KMS-11 (cell line): ENCODE results near the gene HYDIN.
"Not testable (repeated sequence)": the region's sequence is repeated elsewhere in the genome, so short reads cannot be mapped to it uniquely, and the experiment has no call there.

ENCODE experiments used
- H2AFZ ChIP-seq: fragments of 200-600 bp; sonication (generic); 2 replicates; pipeline ENCODE4 v1.6.1; 2016; ENCODE audit warnings: antibody characterized with exemption, mixed run types, low read depth
- H3K27ac ChIP-seq: fragments of 200-600 bp; sonication (generic); 2 replicates; pipeline ENCODE4 v1.6.1; 2016; ENCODE audit warnings: mild to moderate bottlenecking, mixed run types
- H3K27me3 ChIP-seq: fragments of 200-600 bp; sonication (generic); 2 replicates; pipeline ENCODE4 v1.6.1; 2017; ENCODE audit warnings: mild to moderate bottlenecking, low read depth, mixed run types, moderate library complexity; ENCODE audit not compliant: insufficient read depth
- H3K36me3 ChIP-seq: fragments of 200-600 bp; sonication (generic); 2 replicates; pipeline ENCODE4 v1.6.1; 2017; ENCODE audit warnings: mild to moderate bottlenecking, mixed run types; ENCODE audit not compliant: insufficient read depth
- H3K4me1 ChIP-seq: fragments of 200-600 bp; sonication (generic); 2 replicates; pipeline ENCODE4 v1.6.1; 2016; ENCODE audit warnings: mild to moderate bottlenecking, low read depth, mixed run types; ENCODE audit not compliant: poor library complexity, severe bottlenecking
- H3K4me2 ChIP-seq: fragments of 200-600 bp; sonication (generic); 2 replicates; pipeline ENCODE4 v1.7.0; 2016; ENCODE audit warnings: mild to moderate bottlenecking, mixed run types
- H3K4me3 ChIP-seq: fragments of 200-600 bp; sonication (generic); IDR thresholded peaks from 2 replicates; pipeline ENCODE4 v1.6.1; 2017; ENCODE audit warnings: low read depth, low read length, mixed read lengths; ENCODE audit not compliant: insufficient read depth
- H3K79me2 ChIP-seq: fragments of 200-600 bp; sonication (generic); 2 replicates; pipeline ENCODE4 v1.6.1; 2016; ENCODE audit warnings: low read depth, mixed run types; ENCODE audit not compliant: insufficient read depth
- H3K9ac ChIP-seq: fragments of 200-600 bp; sonication (generic); 2 replicates; pipeline ENCODE4 v1.6.1; 2016; ENCODE audit warnings: mild to moderate bottlenecking, mixed run types
- H4K20me1 ChIP-seq: fragments of 200-600 bp; sonication (generic); 2 replicates; pipeline ENCODE4 v1.6.1; 2016; ENCODE audit warnings: mild to moderate bottlenecking, mixed run types; ENCODE audit not compliant: insufficient read depth

Gene HYDIN

DNA sequence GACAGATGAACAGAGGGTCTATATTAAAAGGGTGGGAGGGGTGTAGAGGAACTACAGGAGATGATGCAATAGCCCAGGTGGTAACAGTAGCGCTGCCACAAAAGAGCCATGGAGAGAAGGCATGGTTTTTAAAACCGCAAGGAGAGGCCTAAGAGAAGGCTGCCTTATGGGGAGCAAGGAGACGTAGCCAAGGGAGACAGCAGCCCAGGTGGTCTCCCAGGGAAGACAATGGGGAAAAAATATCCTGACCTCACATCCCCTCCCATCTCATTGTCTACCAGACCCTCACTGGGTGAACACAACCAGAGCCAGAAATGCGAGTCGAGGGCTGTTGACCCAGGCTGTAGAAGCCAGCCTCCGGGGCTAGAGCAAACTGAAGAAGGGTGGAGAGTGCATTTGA lies 77.2 kb downstream of the HYDIN start:
- not testable (repeated sequence) for H2AFZ ChIP-seq, H3K27me3 ChIP-seq, H3K79me2 ChIP-seq, H3K4me3 ChIP-seq, H3K9ac ChIP-seq, H3K36me3 ChIP-seq, H3K27ac ChIP-seq, H3K4me2 ChIP-seq, H4K20me1 ChIP-seq
- peaks cover 18% of the 10 kb centered on the region for H3K4me1 ChIP-seq

DNA sequence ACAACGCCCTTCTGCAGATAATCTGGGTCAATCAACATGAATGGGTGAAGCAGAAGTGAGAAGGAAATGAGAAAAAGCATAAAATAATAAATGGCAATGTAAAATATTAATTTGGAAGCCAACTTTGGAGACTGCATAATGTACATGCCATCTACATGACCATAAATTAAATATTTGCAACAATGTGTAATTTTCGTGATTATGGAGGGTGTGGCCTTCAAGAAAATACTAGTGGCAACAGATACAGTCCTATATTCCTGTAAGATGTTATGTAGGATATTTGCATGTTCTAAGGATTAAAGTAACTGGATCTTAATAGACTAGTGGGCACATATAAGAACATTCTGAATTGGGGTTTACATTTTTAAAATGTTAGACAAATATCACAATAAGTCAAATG lies 78.9 kb downstream of the HYDIN start:
- not testable (repeated sequence) for H3K79me2 ChIP-seq, H3K9ac ChIP-seq, H4K20me1 ChIP-seq, H2AFZ ChIP-seq, H3K4me2 ChIP-seq, H3K4me1 ChIP-seq, H3K27me3 ChIP-seq, H3K27ac ChIP-seq, H3K4me3 ChIP-seq, H3K36me3 ChIP-seq

DNA sequence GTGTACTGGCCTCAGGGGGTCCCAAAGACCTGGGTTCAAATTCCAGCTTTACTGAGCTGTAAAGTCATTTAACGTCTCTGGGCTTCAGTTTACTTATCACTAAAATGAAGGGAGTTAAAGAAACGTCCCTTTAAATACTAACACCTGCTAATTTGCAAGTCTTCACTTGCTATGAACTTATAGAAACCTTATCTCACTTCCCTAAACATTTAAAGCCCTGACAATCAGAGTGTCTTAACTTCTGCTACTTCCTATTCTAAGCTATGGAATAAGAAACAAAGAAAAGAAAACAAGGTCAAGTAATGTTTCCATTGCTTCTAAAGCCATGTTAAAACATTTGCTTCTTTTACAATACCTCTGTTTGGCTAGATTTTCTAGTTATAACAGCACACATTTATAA lies 87.3 kb downstream of the HYDIN start:
- not testable (repeated sequence) for H3K4me2 ChIP-seq, H3K79me2 ChIP-seq, H3K27me3 ChIP-seq, H3K9ac ChIP-seq, H3K27ac ChIP-seq, H3K4me3 ChIP-seq, H2AFZ ChIP-seq, H4K20me1 ChIP-seq, H3K4me1 ChIP-seq, H3K36me3 ChIP-seq

DNA sequence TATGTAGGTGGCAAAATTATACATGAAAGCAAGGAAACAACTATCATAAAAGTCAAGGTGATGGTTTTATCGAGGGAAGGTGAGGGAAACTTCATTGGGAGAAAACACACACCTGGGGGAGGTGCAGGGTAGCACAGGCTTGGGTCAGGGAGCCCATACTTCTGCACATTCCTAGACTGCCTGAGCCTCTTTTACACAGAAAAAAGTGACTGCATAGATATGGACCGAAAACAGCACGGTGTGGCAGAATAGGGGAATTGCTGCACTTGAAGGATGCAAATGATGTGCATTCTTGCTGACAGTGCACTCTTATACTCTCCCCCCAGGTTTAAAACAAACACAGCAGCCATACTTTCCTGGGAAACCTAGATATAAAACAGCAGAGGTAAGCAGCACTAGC lies 120.0 kb downstream of the HYDIN start:
- not testable (repeated sequence) for H3K9ac ChIP-seq, H3K4me1 ChIP-seq, H4K20me1 ChIP-seq, H3K27ac ChIP-seq, H2AFZ ChIP-seq, H3K79me2 ChIP-seq, H3K4me3 ChIP-seq, H3K4me2 ChIP-seq, H3K27me3 ChIP-seq, H3K36me3 ChIP-seq

DNA sequence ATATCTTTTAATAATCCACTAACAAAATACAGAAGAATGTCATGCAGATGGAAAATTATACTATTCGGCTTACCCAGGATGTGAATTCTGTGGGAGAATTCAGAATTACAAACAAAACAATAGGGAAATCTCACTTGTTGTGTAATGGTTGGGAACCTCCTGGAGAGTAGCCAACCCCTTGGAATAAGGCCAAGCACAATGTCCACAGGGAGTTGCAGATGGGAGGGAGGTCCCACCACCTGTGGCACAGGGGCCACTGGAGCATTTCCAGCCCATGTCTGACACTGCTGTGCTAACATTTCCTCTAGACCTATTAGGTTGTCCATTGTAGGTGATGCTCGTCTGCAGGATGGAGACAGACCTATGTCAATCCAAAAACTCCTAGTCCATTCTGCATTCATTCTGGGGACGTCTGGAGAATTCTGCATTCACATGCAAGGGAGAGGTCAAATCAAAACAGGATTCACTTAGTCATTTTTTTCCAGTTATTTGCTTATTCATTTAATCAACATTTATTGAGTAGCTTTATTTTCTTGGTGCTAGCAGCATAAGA lies 120.8 kb downstream of the HYDIN start:
- not testable (repeated sequence) for H3K79me2 ChIP-seq, H3K27me3 ChIP-seq, H3K4me2 ChIP-seq, H3K27ac ChIP-seq, H3K4me3 ChIP-seq, H3K9ac ChIP-seq, H4K20me1 ChIP-seq, H2AFZ ChIP-seq, H3K36me3 ChIP-seq, H3K4me1 ChIP-seq

DNA sequence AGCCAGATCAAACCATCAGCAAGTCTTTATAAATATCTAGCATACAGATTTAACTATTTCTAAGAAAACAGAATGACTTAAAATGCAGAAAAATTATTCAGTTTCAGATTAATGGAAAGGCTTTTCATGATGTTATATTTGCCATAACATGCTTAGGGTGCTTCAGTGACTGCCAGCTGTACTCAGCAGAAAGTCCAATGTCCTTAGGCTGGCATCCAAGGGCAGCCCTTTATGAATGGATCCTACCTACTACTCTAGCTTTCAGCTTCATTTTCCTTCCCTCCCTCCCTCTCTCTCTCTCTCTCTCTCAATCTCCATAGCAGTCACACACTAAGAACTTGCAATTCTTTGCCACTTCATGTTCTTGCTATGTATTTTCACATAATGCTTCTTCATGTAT lies 124.6 kb downstream of the HYDIN start:
- H3K4me1 ChIP-seq, H3K27me3 ChIP-seq, H3K27ac ChIP-seq, H2AFZ ChIP-seq, H3K36me3 ChIP-seq, H3K4me3 ChIP-seq, H3K4me2 ChIP-seq, H4K20me1 ChIP-seq, H3K79me2 ChIP-seq, H3K9ac ChIP-seq: not testable (repeated sequence)

DNA sequence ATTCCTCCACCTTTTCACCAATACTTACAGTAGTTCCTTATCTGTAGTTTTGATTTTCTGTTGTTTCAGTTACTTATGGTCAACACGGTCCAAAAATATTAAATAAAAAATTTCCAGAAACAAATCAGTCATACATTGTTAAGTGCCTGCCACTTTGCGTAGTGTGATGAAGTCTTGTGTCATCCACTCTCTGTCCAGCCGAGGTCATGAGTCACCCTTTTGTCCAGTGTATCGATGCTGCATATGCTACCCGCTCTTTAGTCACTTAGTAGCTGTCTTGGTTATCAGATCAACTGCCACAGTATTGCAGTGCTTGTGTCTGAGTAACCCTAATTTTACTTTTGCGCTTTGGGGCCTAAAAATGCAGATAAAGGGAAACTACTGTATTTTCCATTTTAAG lies 146.9 kb downstream of the HYDIN start:
- H3K4me1 ChIP-seq, H3K36me3 ChIP-seq, H3K4me2 ChIP-seq, H3K9ac ChIP-seq, H3K4me3 ChIP-seq, H3K27ac ChIP-seq, H3K27me3 ChIP-seq, H3K79me2 ChIP-seq, H2AFZ ChIP-seq, H4K20me1 ChIP-seq: not testable (repeated sequence)

DNA sequence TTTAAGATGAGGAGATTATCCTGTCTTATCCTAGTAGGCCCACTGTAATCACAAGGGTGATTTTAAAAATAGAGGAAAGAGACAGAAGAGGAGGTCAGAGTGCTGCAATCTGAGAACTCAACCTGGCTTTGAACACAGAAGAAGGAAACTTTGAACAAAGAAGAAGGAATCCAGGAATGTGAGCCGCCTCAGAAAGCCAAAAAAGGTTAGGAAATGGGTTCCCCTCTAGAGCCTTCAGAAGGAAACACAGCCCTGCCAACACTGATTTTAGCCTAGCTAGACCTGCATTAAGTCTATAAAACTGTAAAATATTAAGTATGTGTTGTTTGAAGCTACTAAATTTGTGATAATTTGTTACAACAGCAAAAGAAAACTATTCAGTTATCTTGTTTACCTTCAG lies 149.7 kb downstream of the HYDIN start:
- not testable (repeated sequence) for H3K4me3 ChIP-seq, H3K4me1 ChIP-seq, H3K27me3 ChIP-seq, H3K36me3 ChIP-seq, H3K4me2 ChIP-seq, H3K9ac ChIP-seq, H4K20me1 ChIP-seq, H3K27ac ChIP-seq, H2AFZ ChIP-seq, H3K79me2 ChIP-seq

DNA sequence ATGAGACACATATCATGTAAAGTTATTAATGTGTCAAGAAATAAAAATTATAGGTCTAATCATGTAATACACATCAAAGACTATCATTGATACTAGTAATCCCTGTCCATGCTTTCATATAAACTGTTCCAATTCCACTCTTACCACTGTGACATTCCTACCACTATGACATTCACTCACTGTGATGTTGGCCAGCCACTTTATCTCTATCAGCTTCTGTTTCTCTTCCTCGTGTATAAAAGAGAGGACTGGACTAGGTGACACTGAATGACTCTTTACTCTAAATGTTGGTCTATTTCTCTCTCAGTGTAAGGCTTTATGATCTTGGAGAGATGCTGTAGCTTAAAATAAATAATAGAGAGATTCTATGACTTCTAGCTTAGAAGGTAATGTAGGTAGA lies 150.3 kb downstream of the HYDIN start:
- H3K36me3 ChIP-seq, H3K4me1 ChIP-seq, H3K4me3 ChIP-seq, H3K9ac ChIP-seq, H3K4me2 ChIP-seq, H3K27ac ChIP-seq, H2AFZ ChIP-seq, H3K27me3 ChIP-seq, H4K20me1 ChIP-seq, H3K79me2 ChIP-seq: not testable (repeated sequence)

DNA sequence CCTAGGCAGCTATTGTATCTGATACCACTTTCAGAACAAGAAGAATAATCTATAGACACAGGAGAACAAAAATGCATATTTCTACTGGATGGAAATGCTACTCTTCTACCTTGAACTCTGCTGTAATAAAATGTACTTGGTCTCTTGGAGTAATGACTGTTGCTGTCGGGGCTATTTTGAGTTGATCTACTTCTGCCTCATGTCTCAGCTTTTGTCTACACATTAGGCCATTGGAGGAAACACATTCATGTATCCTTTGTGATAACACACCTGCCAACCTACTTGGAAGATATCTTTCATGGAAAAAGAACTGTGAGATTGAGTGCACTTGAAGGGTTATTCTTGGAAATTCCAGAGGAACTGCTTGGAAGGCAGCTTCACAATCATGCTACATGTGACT lies 159.9 kb downstream of the HYDIN start:
- not testable (repeated sequence) for H3K27ac ChIP-seq, H3K4me2 ChIP-seq, H2AFZ ChIP-seq, H3K4me1 ChIP-seq, H3K36me3 ChIP-seq, H3K4me3 ChIP-seq, H4K20me1 ChIP-seq, H3K9ac ChIP-seq, H3K27me3 ChIP-seq, H3K79me2 ChIP-seq

DNA sequence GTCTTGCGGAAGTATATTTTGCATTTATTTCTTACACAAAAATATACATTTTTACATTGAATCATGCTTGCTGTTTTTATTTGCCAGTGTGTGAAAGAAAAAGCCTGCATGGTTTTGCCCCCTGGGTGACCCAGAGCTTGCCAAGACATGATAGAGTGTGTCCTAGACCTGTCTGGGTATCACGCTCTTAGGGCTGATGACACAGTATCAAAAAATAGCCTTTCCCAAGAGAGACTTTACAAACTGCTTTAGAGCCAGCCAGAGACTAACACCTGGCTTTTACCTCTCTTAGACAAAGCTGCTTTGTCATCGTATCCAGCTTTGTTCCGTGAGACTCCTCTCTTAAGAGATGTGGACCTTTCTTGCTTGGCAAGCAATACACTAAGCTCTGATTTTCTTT lies 160.7 kb downstream of the HYDIN start:
- H3K9ac ChIP-seq, H3K4me1 ChIP-seq, H4K20me1 ChIP-seq, H3K27me3 ChIP-seq, H3K4me3 ChIP-seq, H3K79me2 ChIP-seq, H2AFZ ChIP-seq, H3K27ac ChIP-seq, H3K4me2 ChIP-seq, H3K36me3 ChIP-seq: not testable (repeated sequence)
